Measurements from ENCODE around the gene SPATA32.

- TF ChIP-seq POLR2AphosphoS5 (IDR thresholded peaks at IDR 0.05): no peak
- no peak for TF ChIP-seq CTCF (IDR thresholded peaks at IDR 0.05)
Observed at GRCh38 chr17:45290269-45290765, 28.4 kb upstream of the SPATA32 start.

Measured in sigmoid colon (tissue), 4 donors.